NCI-H1436 treated with DMSO at 0.1 percent for 48 hours (cell line): Measurements from ENCODE around the gene HSBP1.

Source experiments
- DNase-seq: peaks from one replicate; lab custom pipeline; 2025; lab: John Stamatoyannopoulos, UW

Gene HSBP1

GRCh38 chr16:83840060-83840617 is 32.4 kb downstream of the HSBP1 start:
- DNase-seq: no peak

- DNase-seq: no peak
Measured at GRCh38 chr16:83842291-83842690, 34.5 kb downstream of the HSBP1 start.

GRCh38 chr16:83842756-83843507 is 35.2 kb downstream of the HSBP1 start:
- no peak for DNase-seq

- no peak for DNase-seq
Measured at GRCh38 chr16:83843657-83844056, 35.9 kb downstream of the HSBP1 start.

GRCh38 chr16:83845263-83845662 is 37.5 kb downstream of the HSBP1 start:
- no peak for DNase-seq

- DNase-seq: no peak
Measured at GRCh38 chr16:83847371-83848225, 39.8 kb downstream of the HSBP1 start.

GRCh38 chr16:83849421-83849820 is 41.6 kb downstream of the HSBP1 start:
- DNase-seq: no peak

GRCh38 chr16:83850947-83851346 is 43.2 kb downstream of the HSBP1 start:
- no peak for DNase-seq

GRCh38 chr16:83851473-83851872 is 43.7 kb downstream of the HSBP1 start:
- DNase-seq: no peak

- DNase-seq: no peak
Measured at GRCh38 chr16:83852774-83853173, 45.0 kb downstream of the HSBP1 start.

- DNase-seq: no peak
Measured at GRCh38 chr16:83853834-83854233, 46.1 kb downstream of the HSBP1 start.

- DNase-seq: no peak
Measured at GRCh38 chr16:83854420-83854819, 46.6 kb downstream of the HSBP1 start.

GRCh38 chr16:83856792-83857191 is 49.0 kb downstream of the HSBP1 start:
- DNase-seq: no peak

- no peak for DNase-seq
Measured at GRCh38 chr16:83859265-83859664, 51.5 kb downstream of the HSBP1 start.

- DNase-seq: no peak
Measured at GRCh38 chr16:83862661-83863060, 54.9 kb downstream of the HSBP1 start.

GRCh38 chr16:83863682-83864081 is 55.9 kb downstream of the HSBP1 start:
- DNase-seq: no peak
